OCI-LY7 (cell line): Measurements from ENCODE around the gene DDC.

ENCODE experiments used
- CTCF ChIP-seq: fragments of 200-600 bp; sonication (generic); conservative IDR thresholded peaks from 2 replicates; pipeline ENCODE4 v1.5.1; 2014; ENCODE audit warnings: mild to moderate bottlenecking, antibody characterized with exemption, low read length, moderate library complexity, mixed read lengths
- EZH2phosphoT487 ChIP-seq: fragments of 200-600 bp; sonication (generic); IDR thresholded peaks from 2 replicates; pipeline ENCODE4 v1.6.1; 2018; ENCODE audit warnings: low read depth, borderline replicate concordance, mild to moderate bottlenecking, mixed run types, antibody characterized with exemption, low read length, moderate library complexity, mixed read lengths

- TF ChIP-seq CTCF (no peak), EZH2phosphoT487 (no peak)
Measured at GRCh38 chr7:50603287-50603686, 38.1 kb upstream of the DDC start.
